ENCODE data around the gene H19. TPM values are rescaled to one million over a fixed set of nuclear protein-coding genes. Genes with fewer than 3 reads are reported as not detected.

H19 gene
- total RNA-seq, 1 donor from 2014 or later = 46.9 TPM

DNA sequence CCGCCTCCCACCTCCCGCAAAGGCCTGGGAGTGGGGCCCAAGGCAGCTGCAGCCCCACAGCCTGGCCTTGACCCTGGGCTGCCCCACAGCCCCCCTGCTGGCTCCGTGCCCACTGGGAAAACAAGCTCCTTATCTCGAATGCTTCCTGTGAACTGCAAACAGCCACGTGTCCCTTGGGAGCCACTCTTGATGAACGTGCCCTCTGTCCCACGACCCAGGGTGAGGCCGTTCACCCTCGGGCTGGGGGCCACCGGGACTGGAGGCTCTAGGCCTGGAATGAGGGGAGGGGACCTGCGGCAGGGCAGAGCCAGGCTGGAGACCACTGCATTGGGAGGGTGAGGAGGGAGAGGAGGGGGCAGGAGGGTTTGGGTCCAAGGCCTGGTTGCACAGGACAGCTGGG, 9.5 kb downstream of the H19 start:
- Mint-ChIP-seq H3K27ac (ENCODE audit: unreplicated experiment) (no peak overlapping the region), H3K36me3 (ENCODE audit: unreplicated experiment) (no peaks in the 10 kb centered on the region), H3K9me3 (ENCODE audit: unreplicated experiment) (no peaks in the 10 kb centered on the region), H3K27me3 (ENCODE audit: unreplicated experiment) (no peaks in the 10 kb centered on the region), H3K4me3 (ENCODE audit: unreplicated experiment) (no peak overlapping the region), H3K4me1 (ENCODE audit: low read depth, unreplicated experiment) (no peaks in the 10 kb centered on the region)
- no peak for DNase-seq
- TF ChIP-seq, protein P1, sequence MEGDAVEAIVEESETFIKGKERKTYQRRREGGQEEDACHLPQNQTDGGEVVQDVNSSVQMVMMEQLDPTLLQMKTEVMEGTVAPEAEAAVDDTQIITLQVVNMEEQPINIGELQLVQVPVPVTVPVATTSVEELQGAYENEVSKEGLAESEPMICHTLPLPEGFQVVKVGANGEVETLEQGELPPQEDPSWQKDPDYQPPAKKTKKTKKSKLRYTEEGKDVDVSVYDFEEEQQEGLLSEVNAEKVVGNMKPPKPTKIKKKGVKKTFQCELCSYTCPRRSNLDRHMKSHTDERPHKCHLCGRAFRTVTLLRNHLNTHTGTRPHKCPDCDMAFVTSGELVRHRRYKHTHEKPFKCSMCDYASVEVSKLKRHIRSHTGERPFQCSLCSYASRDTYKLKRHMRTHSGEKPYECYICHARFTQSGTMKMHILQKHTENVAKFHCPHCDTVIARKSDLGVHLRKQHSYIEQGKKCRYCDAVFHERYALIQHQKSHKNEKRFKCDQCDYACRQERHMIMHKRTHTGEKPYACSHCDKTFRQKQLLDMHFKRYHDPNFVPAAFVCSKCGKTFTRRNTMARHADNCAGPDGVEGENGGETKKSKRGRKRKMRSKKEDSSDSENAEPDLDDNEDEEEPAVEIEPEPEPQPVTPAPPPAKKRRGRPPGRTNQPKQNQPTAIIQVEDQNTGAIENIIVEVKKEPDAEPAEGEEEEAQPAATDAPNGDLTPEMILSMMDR (IDR thresholded peaks at IDR 0.05; ENCODE audit: partially characterized antibody, unreplicated experiment) = no peak

DNA sequence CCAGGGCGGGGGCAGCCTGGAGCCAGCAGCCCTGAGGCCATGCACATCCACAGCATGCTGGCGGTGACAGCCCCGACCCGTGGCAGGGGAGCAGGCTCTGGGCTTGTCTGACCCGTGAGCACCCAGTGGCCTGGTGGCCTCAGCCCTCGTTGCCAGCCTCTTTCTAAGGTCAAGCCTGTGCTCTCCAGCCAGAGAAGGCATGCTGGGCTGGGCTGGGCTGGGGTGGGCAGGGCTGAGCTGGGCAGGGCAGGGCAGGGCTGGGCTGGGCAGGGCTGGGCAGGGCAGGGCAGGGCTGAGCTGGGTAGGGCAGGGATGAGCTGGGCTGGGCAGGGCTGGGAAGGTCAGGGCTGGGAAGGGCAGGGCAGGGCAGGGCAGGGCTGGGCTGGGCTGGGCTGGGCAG, 10.6 kb downstream of the H19 start:
- no peaks in the 10 kb centered on the region for H3K4me1 Mint-ChIP-seq (ENCODE audit: low read depth, unreplicated experiment)
- H3K36me3 Mint-ChIP-seq (ENCODE audit: unreplicated experiment) = no peaks in the 10 kb centered on the region
- DNase-seq = no peak
- H3K27ac Mint-ChIP-seq (ENCODE audit: unreplicated experiment) = no peak overlapping the region
- no peaks in the 10 kb centered on the region for H3K9me3 Mint-ChIP-seq (ENCODE audit: unreplicated experiment)
- no peak overlapping the region for H3K4me3 Mint-ChIP-seq (ENCODE audit: unreplicated experiment)
- TF ChIP-seq, protein P1 (IDR thresholded peaks at IDR 0.05; ENCODE audit: partially characterized antibody, unreplicated experiment) = no peak
- no peaks in the 10 kb centered on the region for H3K27me3 Mint-ChIP-seq (ENCODE audit: unreplicated experiment)

DNA sequence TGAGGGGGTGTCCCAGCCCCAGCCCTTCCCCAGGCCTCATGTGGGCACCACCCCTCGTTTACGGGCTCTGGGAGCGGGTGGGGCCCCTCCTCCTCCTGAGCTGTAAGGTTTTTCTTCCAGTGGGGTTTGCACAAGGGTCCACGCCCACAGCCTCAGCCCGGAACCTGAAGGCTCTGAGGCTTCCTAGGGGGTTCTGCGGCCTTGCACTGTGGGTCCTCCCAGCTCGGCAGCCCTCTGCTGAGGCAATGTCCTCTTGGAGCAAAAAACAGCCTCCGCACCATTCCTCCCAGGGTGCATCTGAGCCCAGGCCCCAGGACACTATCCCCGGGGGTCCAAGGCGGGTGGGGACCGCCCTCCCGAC, 14.1 kb downstream of the H19 start:
- Mint-ChIP-seq H3K9me3 (ENCODE audit: unreplicated experiment) (no peaks in the 10 kb centered on the region), H3K4me1 (ENCODE audit: low read depth, unreplicated experiment) (no peaks in the 10 kb centered on the region), H3K27ac (ENCODE audit: unreplicated experiment) (no peak overlapping the region), H3K27me3 (ENCODE audit: unreplicated experiment) (no peaks in the 10 kb centered on the region), H3K4me3 (ENCODE audit: unreplicated experiment) (no peak overlapping the region), H3K36me3 (ENCODE audit: unreplicated experiment) (no peaks in the 10 kb centered on the region)
- no peak for DNase-seq
- TF ChIP-seq, protein P1 (IDR thresholded peaks at IDR 0.05; ENCODE audit: partially characterized antibody, unreplicated experiment) = no peak

DNA sequence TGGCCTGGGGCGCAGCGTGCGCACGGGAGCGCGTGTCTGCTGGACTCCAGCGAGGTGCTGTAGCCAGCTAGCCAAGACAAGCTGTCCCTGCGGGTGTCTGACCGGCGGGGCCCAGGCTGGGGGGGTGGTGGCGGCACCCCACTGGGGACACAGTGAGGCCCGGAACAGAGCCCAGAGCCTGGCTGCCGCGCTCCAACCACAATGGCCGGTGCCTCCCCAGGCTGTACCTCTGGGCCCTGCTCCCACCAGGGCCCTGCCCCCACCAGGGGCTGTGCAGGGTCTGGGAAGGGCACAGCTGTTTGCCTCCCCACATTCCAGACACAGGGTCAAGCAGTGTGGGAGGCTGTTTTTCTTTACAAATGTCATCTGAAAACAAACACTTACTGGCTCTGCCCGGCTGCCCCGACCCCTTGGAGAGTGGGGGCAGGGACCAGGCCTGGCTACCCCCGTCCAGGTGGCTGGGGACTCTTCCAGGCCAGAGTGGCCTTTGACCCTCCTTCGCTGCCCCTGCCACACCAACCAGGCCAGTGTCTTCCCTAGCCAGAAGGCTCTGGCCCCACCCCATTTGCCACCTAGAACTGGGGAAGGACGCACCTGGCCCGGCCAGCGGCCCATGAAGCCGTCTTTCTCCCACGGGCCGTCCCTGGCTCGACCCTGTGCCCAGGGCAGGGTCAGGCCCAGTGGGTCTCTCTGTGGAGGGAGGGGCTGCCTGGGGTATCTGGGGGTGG, 14.6 kb downstream of the H19 start:
- TF ChIP-seq, protein P1 (IDR thresholded peaks at IDR 0.05; ENCODE audit: partially characterized antibody, unreplicated experiment) = no peak
- Mint-ChIP-seq H3K36me3 (ENCODE audit: unreplicated experiment) (no peaks in the 10 kb centered on the region), H3K4me1 (ENCODE audit: low read depth, unreplicated experiment) (no peaks in the 10 kb centered on the region), H3K27ac (ENCODE audit: unreplicated experiment) (no peak overlapping the region), H3K4me3 (ENCODE audit: unreplicated experiment) (no peak overlapping the region), H3K9me3 (ENCODE audit: unreplicated experiment) (no peaks in the 10 kb centered on the region), H3K27me3 (ENCODE audit: unreplicated experiment) (no peaks in the 10 kb centered on the region)
- DNase-seq = no peak

DNA sequence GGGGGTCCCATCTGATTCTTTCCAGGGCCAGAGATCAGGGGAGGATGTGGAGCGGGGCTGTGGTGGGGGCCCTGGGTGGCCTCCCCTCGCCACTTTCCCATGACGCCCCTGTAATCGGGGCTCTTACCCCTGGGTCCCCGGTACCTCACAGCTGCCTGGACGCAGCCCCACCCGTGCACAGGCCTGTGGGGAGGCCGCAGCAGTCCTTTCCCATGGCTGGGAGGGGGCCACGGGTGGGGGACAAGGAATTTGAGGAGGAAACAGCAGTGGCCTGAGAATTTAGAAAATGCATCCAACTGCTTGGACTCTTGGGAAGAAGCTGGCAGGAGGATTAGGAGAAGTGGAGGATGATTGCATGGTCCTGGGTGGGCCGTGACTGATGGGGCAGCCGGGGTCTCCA, 18.0 kb downstream of the H19 start:
- TF ChIP-seq, protein P1 (IDR thresholded peaks at IDR 0.05; ENCODE audit: partially characterized antibody, unreplicated experiment) = no peak
- no peak overlapping the region for H3K4me3 Mint-ChIP-seq (ENCODE audit: unreplicated experiment)
- no peaks in the 10 kb centered on the region for H3K4me1 Mint-ChIP-seq (ENCODE audit: low read depth, unreplicated experiment)
- DNase-seq = no peak
- no peak overlapping the region for H3K27ac Mint-ChIP-seq (ENCODE audit: unreplicated experiment)
- no peaks in the 10 kb centered on the region for H3K36me3 Mint-ChIP-seq (ENCODE audit: unreplicated experiment)
- no peaks in the 10 kb centered on the region for H3K9me3 Mint-ChIP-seq (ENCODE audit: unreplicated experiment)
- H3K27me3 Mint-ChIP-seq (ENCODE audit: unreplicated experiment) = no peaks in the 10 kb centered on the region
